ENCODE results near the gene TUT4. TPM values are rescaled to one million over a fixed set of nuclear protein-coding genes. Genes with fewer than 3 reads are reported as not detected.

Gene TUT4
- total RNA-seq, 1 donor from 2014 or later, result 56.4 TPM

DNA sequence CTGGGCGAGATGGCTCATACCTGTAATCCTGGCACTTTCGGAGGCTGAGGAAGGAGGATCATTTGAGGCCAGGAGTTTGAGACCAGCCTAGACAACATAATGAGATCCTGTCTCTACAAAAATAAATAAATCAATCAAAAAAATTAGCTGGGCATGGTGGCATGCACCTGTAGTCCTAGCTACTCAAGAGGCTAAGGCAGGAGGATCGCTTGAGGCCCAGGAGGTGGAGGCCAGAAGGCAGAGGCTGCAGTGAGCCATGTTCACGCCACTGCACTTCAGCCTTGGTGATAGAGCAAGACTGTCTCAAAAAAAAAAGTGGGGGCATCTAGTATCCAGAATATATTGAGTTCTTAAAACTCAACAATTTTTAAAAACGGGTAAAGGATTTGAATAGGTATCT lies 6.0 kb downstream of the TUT4 start:
- DNase-seq (ENCODE audit: extremely low spot score, unreplicated experiment), result no peak
- peaks cover 20% of the 10 kb centered on the region for H3K9me3 Mint-ChIP-seq (ENCODE audit: unreplicated experiment)
- H3K36me3 Mint-ChIP-seq (ENCODE audit: unreplicated experiment), result peaks cover 23% of the 10 kb centered on the region
- no peak for TF ChIP-seq CTCF (IDR thresholded peaks at IDR 0.05)
- H3K4me1 Mint-ChIP-seq (ENCODE audit: unreplicated experiment), result peaks cover 3% of the 10 kb centered on the region
- H3K4me3 Mint-ChIP-seq (ENCODE audit: unreplicated experiment), result no peak overlapping the region
- no peaks in the 10 kb centered on the region for H3K27me3 Mint-ChIP-seq (ENCODE audit: unreplicated experiment)
- H3K27ac Mint-ChIP-seq (ENCODE audit: unreplicated experiment), result no peak overlapping the region

GRCh38 chr1:52544665-52545525 lies 8.0 kb downstream of the TUT4 start:
- no peak overlapping the region for H3K4me3 Mint-ChIP-seq (ENCODE audit: unreplicated experiment)
- H3K27me3 Mint-ChIP-seq (ENCODE audit: unreplicated experiment), result no peaks in the 10 kb centered on the region
- H3K27ac Mint-ChIP-seq (ENCODE audit: unreplicated experiment), result no peak overlapping the region
- H3K36me3 Mint-ChIP-seq (ENCODE audit: unreplicated experiment), result peaks cover 32% of the 10 kb centered on the region
- no peak for TF ChIP-seq CTCF (IDR thresholded peaks at IDR 0.05)
- peaks cover 24% of the 10 kb centered on the region for H3K9me3 Mint-ChIP-seq (ENCODE audit: unreplicated experiment)
- no peaks in the 10 kb centered on the region for H3K4me1 Mint-ChIP-seq (ENCODE audit: unreplicated experiment)
- DNase-seq (ENCODE audit: extremely low spot score, unreplicated experiment), result no peak

DNA sequence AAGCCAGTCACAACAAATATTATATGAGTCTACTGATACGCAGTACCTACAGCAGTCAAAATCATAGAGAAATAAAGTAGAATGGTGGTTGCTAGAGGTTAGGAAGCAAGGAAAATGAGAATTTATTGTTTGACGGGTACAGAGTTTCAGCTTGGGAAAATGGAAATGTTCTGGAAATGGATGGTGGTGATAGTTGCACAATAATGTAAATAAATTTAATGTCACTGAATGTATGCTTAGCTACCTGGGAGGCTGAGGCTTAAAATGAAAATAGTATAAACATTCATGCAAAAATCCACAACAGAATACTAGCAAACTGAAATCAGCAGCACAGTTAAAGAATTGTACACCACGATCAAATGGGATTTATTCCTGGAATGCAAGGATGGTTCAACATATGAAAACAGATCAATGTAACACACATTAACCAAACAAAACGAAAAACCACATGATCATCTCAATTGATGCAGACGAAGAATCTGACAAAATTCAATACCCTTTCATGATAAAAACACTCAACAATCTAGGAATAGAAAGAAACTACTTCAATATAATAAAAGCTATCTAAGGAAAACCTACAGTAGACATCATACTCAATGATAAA lies 10.7 kb downstream of the TUT4 start:
- Mint-ChIP-seq H3K4me3 (ENCODE audit: unreplicated experiment) (no peak overlapping the region), H3K27ac (ENCODE audit: unreplicated experiment) (no peak overlapping the region), H3K36me3 (ENCODE audit: unreplicated experiment) (peaks cover 34% of the 10 kb centered on the region), H3K9me3 (ENCODE audit: unreplicated experiment) (peaks cover 28% of the 10 kb centered on the region), H3K4me1 (ENCODE audit: unreplicated experiment) (peaks cover 1% of the 10 kb centered on the region), H3K27me3 (ENCODE audit: unreplicated experiment) (no peaks in the 10 kb centered on the region)
- no peak for DNase-seq (ENCODE audit: extremely low spot score, unreplicated experiment)
- TF ChIP-seq CTCF (IDR thresholded peaks at IDR 0.05), result no peak

GRCh38 chr1:52534928-52535764 lies 17.7 kb downstream of the TUT4 start:
- Mint-ChIP-seq H3K4me3 (ENCODE audit: unreplicated experiment) (no peak overlapping the region), H3K36me3 (ENCODE audit: unreplicated experiment) (peaks cover 16% of the 10 kb centered on the region), H3K27ac (ENCODE audit: unreplicated experiment) (no peak overlapping the region), H3K4me1 (ENCODE audit: unreplicated experiment) (peaks cover 1% of the 10 kb centered on the region), H3K27me3 (ENCODE audit: unreplicated experiment) (no peaks in the 10 kb centered on the region), H3K9me3 (ENCODE audit: unreplicated experiment) (peaks cover 24% of the 10 kb centered on the region)
- DNase-seq (ENCODE audit: extremely low spot score, unreplicated experiment), result no peak
- no peak for TF ChIP-seq CTCF (IDR thresholded peaks at IDR 0.05)
